GM12874 (cell line): ENCODE results near the gene ITGB5.

Source experiments
- CTCF ChIP-seq: IDR thresholded peaks from 2 replicates; pipeline ENCODE4 v1.5.1; 2011; ENCODE audit warnings: low read depth, mild to moderate bottlenecking, control low read depth, low read length, moderate library complexity; ENCODE audit not compliant: insufficient read depth

The ITGB5 gene

GRCh38 chr3:124873226-124873625 lies 13.9 kb downstream of the ITGB5 start:
- TF ChIP-seq CTCF, result no peak

- TF ChIP-seq CTCF, result no peak
These were observed 19.7 kb downstream of the ITGB5 start for GRCh38 chr3:124867511-124867910.

- 0 out of 2 replicates have a peak, but pooled peaks have one; percentile 5 for TF ChIP-seq CTCF
These were observed 25.2 kb downstream of the ITGB5 start for GRCh38 chr3:124862006-124862405.

- TF ChIP-seq CTCF, result no peak
These were observed 26.1 kb downstream of the ITGB5 start for GRCh38 chr3:124861041-124861440.

GRCh38 chr3:124860599-124860998 lies 26.6 kb downstream of the ITGB5 start:
- no peak for TF ChIP-seq CTCF

GRCh38 chr3:124859025-124859424 lies 28.1 kb downstream of the ITGB5 start:
- TF ChIP-seq CTCF, result no peak

- TF ChIP-seq CTCF, result no peak
These were observed 28.9 kb downstream of the ITGB5 start for GRCh38 chr3:124858275-124858674.

- TF ChIP-seq CTCF, result no peak
These were observed 30.5 kb downstream of the ITGB5 start for GRCh38 chr3:124856677-124857076.
